Measurements from ENCODE around the gene FREM2. TPM values are rescaled to one million over a fixed set of nuclear protein-coding genes. Genes with fewer than 3 reads are reported as not detected.

The FREM2 gene
- total RNA-seq, 3 donors from 2014 or later: 0.82 to 3.3 (median 1.3) TPM

GRCh38 chr13:38868870-38869269 lies 182.0 kb downstream of the FREM2 start:
- no peak for TF ChIP-seq CTCF (IDR thresholded peaks at IDR 0.05)
- H3K9me3 ChIP-seq: no peaks in the 10 kb centered on the region
- no peak for ATAC-seq
- H3K4me1 ChIP-seq (ENCODE audit: low read depth): no peaks in the 10 kb centered on the region
- no peak overlapping the region for H3K4me3 ChIP-seq
- no peak for DNase-seq
- H3K36me3 ChIP-seq (ENCODE audit: low read depth): no peaks in the 10 kb centered on the region
- intact Hi-C loops (cut with DNase I, micrococcal nuclease): no loop called here

- H3K36me3 ChIP-seq (ENCODE audit: low read depth): no peaks in the 10 kb centered on the region
- no peaks in the 10 kb centered on the region for H3K9me3 ChIP-seq
- TF ChIP-seq CTCF (IDR thresholded peaks at IDR 0.05): no peak
- no peak overlapping the region for H3K4me3 ChIP-seq
- intact Hi-C loops (cut with DNase I, micrococcal nuclease): no loop called here
- DNase-seq (no peak), ATAC-seq (no peak)
- no peaks in the 10 kb centered on the region for H3K4me1 ChIP-seq (ENCODE audit: low read depth)
These were observed 184.4 kb downstream of the FREM2 start for GRCh38 chr13:38871275-38871674.

GRCh38 chr13:38872693-38873092 lies 185.8 kb downstream of the FREM2 start:
- DNase-seq: peak in 1 of 3 donors; percentile 8
- Histone ChIP-seq H3K9me3 (no peaks in the 10 kb centered on the region), H3K36me3 (ENCODE audit: low read depth) (no peaks in the 10 kb centered on the region), H3K4me3 (no peak overlapping the region), H3K4me1 (ENCODE audit: low read depth) (no peaks in the 10 kb centered on the region)
- TF ChIP-seq CTCF (IDR thresholded peaks at IDR 0.05): no peak
- intact Hi-C loops (cut with DNase I, micrococcal nuclease): no loop called here
- ATAC-seq: no peak

- no peak for TF ChIP-seq CTCF (IDR thresholded peaks at IDR 0.05)
- H3K4me3 ChIP-seq: no peak overlapping the region
- H3K4me1 ChIP-seq (ENCODE audit: low read depth): peaks cover 4% of the 10 kb centered on the region
- ATAC-seq (no peak), DNase-seq (no peak)
- intact Hi-C loops (cut with DNase I, micrococcal nuclease): no loop called here
- H3K9me3 ChIP-seq: no peaks in the 10 kb centered on the region
- H3K36me3 ChIP-seq (ENCODE audit: low read depth): no peaks in the 10 kb centered on the region
These were observed 188.5 kb downstream of the FREM2 start for GRCh38 chr13:38875186-38875875.

- no peak overlapping the region for H3K4me3 ChIP-seq
- intact Hi-C loops (cut with DNase I, micrococcal nuclease): no loop called here
- H3K9me3 ChIP-seq: no peaks in the 10 kb centered on the region
- peak in 1 of 3 donors; percentile 10 for DNase-seq
- peak; percentile 65 for ATAC-seq
- no peak for TF ChIP-seq CTCF (IDR thresholded peaks at IDR 0.05)
- no peaks in the 10 kb centered on the region for H3K36me3 ChIP-seq (ENCODE audit: low read depth)
- peaks cover 4% of the 10 kb centered on the region for H3K4me1 ChIP-seq (ENCODE audit: low read depth)
These were observed 192.4 kb downstream of the FREM2 start for GRCh38 chr13:38879278-38879677.

GRCh38 chr13:38879786-38880185 lies 192.9 kb downstream of the FREM2 start:
- H3K36me3 ChIP-seq (ENCODE audit: low read depth): no peaks in the 10 kb centered on the region
- H3K4me1 ChIP-seq (ENCODE audit: low read depth): peaks cover 4% of the 10 kb centered on the region
- no peak overlapping the region for H3K4me3 ChIP-seq
- ATAC-seq (no peak), DNase-seq (no peak)
- no peak for TF ChIP-seq CTCF (IDR thresholded peaks at IDR 0.05)
- intact Hi-C loops (cut with DNase I, micrococcal nuclease): no loop called here
- H3K9me3 ChIP-seq: no peaks in the 10 kb centered on the region
